Kidney epithelial cell (primary cell): ENCODE results near the gene IDH1. TPM values are rescaled to one million over a fixed set of nuclear protein-coding genes. Genes with fewer than 3 reads are reported as not detected.

ENCODE experiments used
- DNase-seq: peaks from one replicate; pipeline ENCODE4 v3.0.0-alpha.2; 2010; ENCODE audit warnings: low read depth
- H3K27me3 ChIP-seq: 2 replicates; pipeline ENCODE4 v1.6.0; 2011; ENCODE audit warnings: low read length; ENCODE audit not compliant: control insufficient read depth, insufficient read depth
- H3K36me3 ChIP-seq: 2 replicates; pipeline ENCODE4 v1.5.1; 2011; ENCODE audit warnings: low read length; ENCODE audit not compliant: control insufficient read depth, insufficient read depth
- H3K4me3 ChIP-seq: 2 replicates; pipeline ENCODE4 v1.5.1; 2011; ENCODE audit warnings: low read depth, mild to moderate bottlenecking, control low read depth, low read length
- CTCF ChIP-seq: IDR thresholded peaks from 2 replicates; pipeline ENCODE4 v1.5.1; 2011; ENCODE audit warnings: mild to moderate bottlenecking, moderate library complexity, low read length, control low read depth, inconsistent platforms; ENCODE audit not compliant: insufficient read depth, poor library complexity, severe bottlenecking
- total RNA-seq: library from RNA; depleted of rRNA; stranded (reverse); fragments of >200 nt; gene quantifications from 2 replicates; pipeline ENCODE4 v1.2.3, GENCODE V29; 2015

The IDH1 gene
- total RNA-seq, 1 donor from 2014 or later: 108 TPM

GRCh38 chr2:208295834-208296233 is 41.0 kb upstream of the IDH1 start:
- no peak for TF ChIP-seq CTCF
- Histone ChIP-seq H3K4me3 (no peak overlapping the region), H3K36me3 (no peaks in the 10 kb centered on the region), H3K27me3 (no peaks in the 10 kb centered on the region)
- DNase-seq: no peak

GRCh38 chr2:208294482-208295024 is 39.7 kb upstream of the IDH1 start:
- no peaks in the 10 kb centered on the region for H3K36me3 ChIP-seq
- no peak overlapping the region for H3K4me3 ChIP-seq
- TF ChIP-seq CTCF: no peak
- DNase-seq: no peak
- no peaks in the 10 kb centered on the region for H3K27me3 ChIP-seq

- no peak for TF ChIP-seq CTCF
- no peaks in the 10 kb centered on the region for H3K27me3 ChIP-seq
- H3K36me3 ChIP-seq: no peaks in the 10 kb centered on the region
- H3K4me3 ChIP-seq: no peak overlapping the region
- DNase-seq: no peak
Measured at GRCh38 chr2:208285853-208286252, 31.0 kb upstream of the IDH1 start.

- no peak for DNase-seq
- Histone ChIP-seq H3K4me3 (no peak overlapping the region), H3K36me3 (no peaks in the 10 kb centered on the region), H3K27me3 (no peaks in the 10 kb centered on the region)
- no peak for TF ChIP-seq CTCF
Measured at GRCh38 chr2:208280933-208281332, 26.1 kb upstream of the IDH1 start.

- H3K4me3 ChIP-seq: no peak overlapping the region
- no peak for DNase-seq
- no peaks in the 10 kb centered on the region for H3K36me3 ChIP-seq
- H3K27me3 ChIP-seq: no peaks in the 10 kb centered on the region
- no peak for TF ChIP-seq CTCF
Measured at GRCh38 chr2:208280234-208280633, 25.4 kb upstream of the IDH1 start.

- no peak overlapping the region for H3K4me3 ChIP-seq
- no peak for DNase-seq
- no peaks in the 10 kb centered on the region for H3K36me3 ChIP-seq
- H3K27me3 ChIP-seq: no peaks in the 10 kb centered on the region
- TF ChIP-seq CTCF: no peak
Measured at GRCh38 chr2:208279236-208279635, 24.4 kb upstream of the IDH1 start.
